Stimulated activated CD8-positive, alpha-beta memory T cell treated with anti-CD3 and anti-CD28 coated beads, Interleukin-12 subunit alpha, Interleukin-12 subunit beta, amount 100 ng/mL, for 4 hours (primary cell): Measurements from ENCODE around the gene SSC4D.
A peak's percentile ranks its signal among the peaks of the same experiment; 100 is the strongest.
"Not testable (repeated sequence)": the region's sequence is repeated elsewhere in the genome, so short reads cannot be mapped to it uniquely, and the experiment has no call there.

Experiments used
- DNase-seq: peaks from one replicate; pipeline ENCODE4 v3.0.0-alpha.2; 2020; ENCODE audit warnings: low read depth

SSC4D gene

GRCh38 chr7:76421097-76421496 is 11.6 kb upstream of the SSC4D start:
- not testable (repeated sequence) for DNase-seq

- DNase-seq: not testable (repeated sequence)
Measured at GRCh38 chr7:76417654-76418310, 8.3 kb upstream of the SSC4D start.

GRCh38 chr7:76412249-76412648 is 2.8 kb upstream of the SSC4D start:
- DNase-seq: no peak

- no peak for DNase-seq
Measured at GRCh38 chr7:76411626-76412025, 2.1 kb upstream of the SSC4D start.

- DNase-seq: no peak
Measured at GRCh38 chr7:76408121-76408560, 1.4 kb downstream of the SSC4D start.

GRCh38 chr7:76407718-76408117 is 1.8 kb downstream of the SSC4D start:
- DNase-seq: no peak

GRCh38 chr7:76405738-76406137 is 3.8 kb downstream of the SSC4D start:
- DNase-seq: no peak

GRCh38 chr7:76403780-76404494 is 5.6 kb downstream of the SSC4D start:
- no peak for DNase-seq

- DNase-seq: not testable (repeated sequence)
Measured at GRCh38 chr7:76403097-76403496, 6.4 kb downstream of the SSC4D start.

- no peak for DNase-seq
Measured at GRCh38 chr7:76400248-76400647, 9.2 kb downstream of the SSC4D start.

GRCh38 chr7:76397409-76398183 is 11.9 kb downstream of the SSC4D start:
- DNase-seq: peak; percentile 75

GRCh38 chr7:76396864-76397263 is 12.6 kb downstream of the SSC4D start:
- DNase-seq: no peak

- no peak for DNase-seq
Measured at GRCh38 chr7:76395965-76396726, 13.4 kb downstream of the SSC4D start.

- DNase-seq: not testable (repeated sequence)
Measured at GRCh38 chr7:76395605-76395964, 13.9 kb downstream of the SSC4D start.

GRCh38 chr7:76394957-76395356 is 14.5 kb downstream of the SSC4D start:
- no peak for DNase-seq

GRCh38 chr7:76393116-76394031 is 16.1 kb downstream of the SSC4D start:
- peak; percentile 90 for DNase-seq

GRCh38 chr7:76392531-76393115 is 16.9 kb downstream of the SSC4D start:
- DNase-seq: no peak

GRCh38 chr7:76390092-76390491 is 19.4 kb downstream of the SSC4D start:
- no peak for DNase-seq

GRCh38 chr7:76387789-76388188 is 21.7 kb downstream of the SSC4D start:
- DNase-seq: not testable (repeated sequence)

- DNase-seq: no peak
Measured at GRCh38 chr7:76386691-76387260, 22.7 kb downstream of the SSC4D start.
